Fibroblast of the conjunctiva (primary cell): ENCODE data around the gene TMEM18.
A peak's percentile ranks its signal among the peaks of the same experiment; 100 is the strongest.

Experiments used
- DNase-seq: peaks from one replicate; pipeline ENCODE4 v3.0.0-alpha.2; 2010; ENCODE audit warnings: low read depth

Gene TMEM18

DNA sequence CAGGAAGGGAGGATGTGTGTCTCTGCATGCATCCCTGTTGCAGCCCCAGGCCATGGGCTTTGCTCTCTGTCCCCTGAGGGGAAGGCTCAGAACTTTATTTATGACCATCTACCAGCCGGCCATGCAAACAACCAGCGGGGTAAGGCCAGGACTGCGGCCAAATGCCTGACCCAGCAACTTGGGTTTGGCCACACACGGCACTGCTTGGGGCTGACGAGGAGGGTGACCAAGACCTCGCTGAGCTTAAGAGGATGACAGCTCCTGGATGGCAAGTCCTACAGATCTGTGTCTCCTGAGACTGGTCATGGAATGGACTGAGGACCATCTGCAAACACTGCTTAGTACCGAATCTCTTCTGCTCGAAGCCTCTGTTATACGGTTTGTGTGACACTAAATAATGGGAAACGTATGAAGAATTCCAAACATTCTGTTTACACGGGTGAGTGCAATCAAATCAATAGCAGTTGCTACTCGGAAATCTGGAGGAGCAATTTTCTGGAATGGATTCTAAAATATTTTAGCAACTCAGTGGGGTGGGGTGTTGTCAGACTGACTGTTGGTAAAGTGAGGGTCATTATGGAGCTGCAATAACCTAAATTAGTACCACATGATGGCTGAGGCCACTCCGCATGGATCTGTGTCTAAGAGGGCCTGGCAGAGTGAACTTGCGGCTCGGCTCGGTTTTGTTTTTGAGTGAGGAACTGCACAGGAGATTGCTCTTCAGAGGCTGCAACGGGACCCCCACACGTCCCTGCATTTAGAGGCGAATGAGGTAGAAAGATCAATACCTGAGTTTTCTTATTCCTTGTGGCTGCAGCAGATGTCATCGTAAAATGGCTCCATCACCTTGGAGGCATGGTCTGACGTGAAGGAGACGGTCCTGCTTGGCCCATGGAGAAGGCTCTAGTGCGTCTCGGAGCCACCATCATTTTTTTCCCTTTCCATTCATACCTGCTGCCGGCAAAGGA lies 26.6 kb downstream of the TMEM18 start:
- DNase-seq: no peak

DNA sequence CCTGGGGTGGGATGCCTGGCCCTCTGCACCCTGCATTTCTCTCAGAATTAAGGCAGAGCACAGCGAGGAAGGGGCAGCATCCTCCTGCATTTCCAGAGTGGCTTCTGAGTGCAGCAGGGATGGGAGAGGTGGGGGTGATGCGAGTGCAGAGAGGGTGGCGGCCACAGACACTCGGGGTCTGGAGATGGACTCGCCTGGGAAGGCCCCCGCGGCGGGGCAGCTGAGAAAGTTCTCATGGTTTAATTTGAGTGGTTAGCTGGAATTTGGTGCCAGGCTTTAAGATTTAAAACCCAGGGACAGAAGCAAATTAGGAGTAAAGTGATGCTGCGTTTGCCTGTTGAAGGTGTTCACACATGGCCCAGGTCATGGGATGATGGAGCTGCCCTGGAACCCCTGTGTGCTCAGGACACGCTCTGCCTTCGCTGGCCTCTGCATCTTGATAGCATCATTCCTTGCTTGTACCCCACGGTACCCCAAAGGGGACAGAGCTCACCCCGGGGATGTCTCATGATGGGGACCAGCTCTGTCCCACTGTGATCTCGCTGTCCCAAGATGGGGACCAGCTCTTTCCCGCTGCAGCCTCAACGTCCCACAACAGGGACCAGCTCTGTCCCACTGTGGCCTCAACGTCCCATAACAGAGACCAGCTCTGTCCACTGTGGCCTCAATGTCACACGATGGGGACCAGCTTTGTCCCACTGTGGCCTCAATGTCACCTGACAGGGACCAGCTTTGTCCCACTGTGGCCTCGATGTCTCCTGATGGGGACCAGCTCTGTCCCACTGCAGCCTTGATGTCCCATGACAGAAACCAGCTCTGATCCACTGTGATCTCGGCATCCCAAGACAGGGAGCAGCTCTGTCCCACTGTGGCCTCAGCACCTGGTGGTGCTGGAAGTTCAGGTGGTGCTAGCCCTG lies 27.5 kb downstream of the TMEM18 start:
- DNase-seq: no peak

DNA sequence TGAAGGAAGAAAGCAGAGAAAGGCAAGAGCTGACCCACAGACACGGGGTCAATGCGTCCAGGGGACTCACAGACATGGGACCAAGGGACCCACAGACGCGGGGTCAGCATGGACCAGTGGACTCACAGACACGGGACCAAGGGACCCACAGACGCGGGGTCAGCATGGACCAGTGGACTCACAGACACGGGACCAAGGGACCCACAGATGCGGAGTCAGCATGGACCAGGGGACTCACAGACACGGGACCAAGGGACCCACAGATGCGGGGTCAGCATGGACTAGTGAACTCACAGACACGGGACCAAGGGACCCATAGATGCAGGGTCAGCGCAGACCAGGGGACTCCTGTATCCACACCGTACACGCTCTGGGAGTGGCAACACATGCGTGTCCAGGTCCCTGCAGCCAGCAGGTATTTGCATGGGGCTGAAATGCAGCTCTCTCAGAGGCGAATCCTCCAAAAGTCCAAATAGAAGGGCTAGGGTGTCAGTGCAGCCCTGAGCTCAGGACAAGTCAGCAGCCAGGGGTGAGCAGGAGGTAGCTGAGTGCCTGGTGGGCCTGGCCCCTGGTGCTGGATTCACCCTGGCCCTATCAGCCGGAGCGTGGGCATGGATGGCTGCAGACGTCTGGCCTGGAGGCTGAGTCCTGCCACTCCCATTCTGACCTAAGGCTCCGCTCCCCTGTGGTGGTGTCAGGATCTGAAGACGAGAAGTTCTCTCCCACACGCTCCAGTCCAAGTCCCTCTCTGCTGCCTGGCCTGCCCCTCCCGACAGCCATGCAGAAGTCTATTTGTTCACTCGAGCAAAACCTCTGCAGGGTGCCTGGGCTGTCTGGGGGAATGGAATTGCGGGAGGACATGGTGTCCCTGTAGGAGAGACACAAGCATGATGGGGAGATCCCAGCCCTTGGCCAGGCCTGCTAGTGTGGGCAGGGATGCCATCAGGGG lies 28.5 kb downstream of the TMEM18 start:
- DNase-seq: no peak

DNA sequence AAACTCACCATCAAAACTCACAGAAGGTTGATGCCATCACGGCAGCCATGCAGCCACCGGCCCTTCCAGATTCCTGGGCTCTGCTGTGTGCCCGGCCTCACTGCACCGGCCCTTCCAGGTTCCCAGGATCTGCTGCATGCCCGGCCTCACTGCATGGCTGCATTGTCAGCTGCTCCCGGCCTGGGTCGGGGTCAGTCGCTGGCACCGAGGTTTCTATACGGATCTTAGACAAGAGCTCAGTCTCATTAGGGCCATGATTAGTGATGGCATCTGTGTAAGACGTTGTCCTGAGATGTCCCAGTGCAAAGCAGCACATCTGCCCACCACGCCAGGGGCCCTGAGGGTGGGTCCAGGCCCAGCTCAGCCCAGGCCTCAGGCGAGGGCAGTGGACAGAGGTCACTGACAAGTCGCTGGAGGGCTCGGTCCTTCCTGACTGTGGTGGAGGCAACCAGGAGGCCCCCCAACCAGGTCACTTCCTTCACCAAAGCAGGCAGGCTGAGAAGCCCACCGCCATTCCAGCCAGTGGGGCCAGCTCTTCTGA lies 29.4 kb downstream of the TMEM18 start:
- DNase-seq: no peak

DNA sequence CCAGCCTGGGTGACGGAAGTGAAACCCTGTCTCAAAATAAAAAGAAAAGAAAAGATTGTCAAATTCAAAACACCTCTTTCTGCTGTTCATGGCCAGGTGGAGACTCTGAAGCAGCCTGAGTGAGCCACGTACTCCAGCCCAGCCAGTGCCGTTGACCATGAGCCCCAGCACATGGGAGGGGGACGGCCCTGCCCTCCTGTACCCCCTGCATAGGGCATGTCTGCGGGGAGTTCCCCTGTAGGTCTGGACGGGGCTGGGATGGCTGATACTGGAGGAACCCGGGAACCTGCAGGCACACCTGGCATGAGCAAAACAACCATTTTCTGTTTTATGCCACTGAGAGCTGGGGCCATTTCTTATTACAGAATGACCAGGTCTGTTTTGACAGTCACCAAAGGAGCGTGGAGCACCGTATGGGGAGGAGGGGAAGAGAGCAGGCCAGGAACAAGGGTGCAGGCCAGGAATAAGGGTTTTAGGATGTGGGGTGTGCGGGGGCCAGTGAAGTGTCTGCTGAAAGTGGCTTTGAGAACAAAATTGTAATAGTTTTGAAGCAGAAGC lies 30.1 kb downstream of the TMEM18 start:
- DNase-seq: no peak

DNA sequence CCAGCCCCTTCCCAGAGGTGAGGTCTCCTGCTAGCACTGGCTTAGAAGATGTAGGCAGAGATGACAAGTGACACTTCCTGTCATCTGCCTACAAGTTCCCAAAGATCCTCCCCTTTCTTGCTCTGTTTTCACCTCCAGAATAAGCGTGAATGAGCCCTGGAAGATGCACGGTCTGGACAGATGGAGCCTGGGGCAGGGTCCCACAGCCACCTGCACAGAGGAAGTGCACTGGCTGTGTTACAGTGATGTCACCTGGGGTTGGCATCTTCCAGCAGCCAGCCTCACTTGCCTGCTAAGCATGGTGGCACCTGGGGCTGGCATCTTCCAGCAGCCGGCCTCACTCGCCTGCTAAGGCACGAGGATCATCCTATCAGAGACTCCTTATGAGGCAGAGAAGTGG lies 32.3 kb downstream of the TMEM18 start:
- DNase-seq: no peak

DNA sequence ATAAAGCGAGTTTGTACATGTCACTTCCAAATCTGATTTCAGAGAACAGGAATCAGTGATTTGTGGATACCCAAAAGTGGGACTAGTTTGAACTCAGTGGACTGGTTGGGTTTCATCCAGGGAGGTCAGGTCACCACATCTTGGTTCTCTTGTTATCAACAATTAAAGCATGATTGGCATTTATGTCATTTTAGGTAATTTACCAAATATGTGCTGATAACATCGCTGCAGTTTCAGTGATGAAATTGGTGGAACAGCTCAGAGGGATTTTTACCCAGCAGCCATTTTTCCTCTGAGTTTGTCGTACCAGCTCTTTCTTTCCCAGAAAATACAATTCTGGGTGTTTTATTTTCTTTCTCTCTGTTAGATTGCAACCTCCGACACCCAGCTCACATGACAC lies 33.4 kb downstream of the TMEM18 start:
- no peak for DNase-seq

DNA sequence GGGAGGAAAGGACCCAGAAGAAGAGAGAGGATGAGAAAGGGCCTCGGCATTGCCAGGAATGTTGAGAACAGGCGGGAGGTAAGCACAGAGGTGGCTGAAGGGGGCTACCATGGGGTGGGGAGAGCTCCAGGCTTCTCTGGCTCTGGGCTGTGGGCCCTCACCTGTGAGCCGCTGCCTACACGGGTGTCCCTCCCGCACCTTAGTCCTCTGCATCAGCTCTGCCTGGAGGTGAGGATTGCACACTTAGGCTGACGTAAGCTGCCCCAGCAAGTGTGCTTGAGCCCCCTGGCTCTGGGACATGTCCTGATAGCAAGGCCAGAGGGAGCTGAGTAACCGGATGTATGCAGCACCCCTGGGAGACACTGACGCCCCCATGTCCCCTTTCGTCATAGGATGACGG lies 33.9 kb downstream of the TMEM18 start:
- DNase-seq: no peak

DNA sequence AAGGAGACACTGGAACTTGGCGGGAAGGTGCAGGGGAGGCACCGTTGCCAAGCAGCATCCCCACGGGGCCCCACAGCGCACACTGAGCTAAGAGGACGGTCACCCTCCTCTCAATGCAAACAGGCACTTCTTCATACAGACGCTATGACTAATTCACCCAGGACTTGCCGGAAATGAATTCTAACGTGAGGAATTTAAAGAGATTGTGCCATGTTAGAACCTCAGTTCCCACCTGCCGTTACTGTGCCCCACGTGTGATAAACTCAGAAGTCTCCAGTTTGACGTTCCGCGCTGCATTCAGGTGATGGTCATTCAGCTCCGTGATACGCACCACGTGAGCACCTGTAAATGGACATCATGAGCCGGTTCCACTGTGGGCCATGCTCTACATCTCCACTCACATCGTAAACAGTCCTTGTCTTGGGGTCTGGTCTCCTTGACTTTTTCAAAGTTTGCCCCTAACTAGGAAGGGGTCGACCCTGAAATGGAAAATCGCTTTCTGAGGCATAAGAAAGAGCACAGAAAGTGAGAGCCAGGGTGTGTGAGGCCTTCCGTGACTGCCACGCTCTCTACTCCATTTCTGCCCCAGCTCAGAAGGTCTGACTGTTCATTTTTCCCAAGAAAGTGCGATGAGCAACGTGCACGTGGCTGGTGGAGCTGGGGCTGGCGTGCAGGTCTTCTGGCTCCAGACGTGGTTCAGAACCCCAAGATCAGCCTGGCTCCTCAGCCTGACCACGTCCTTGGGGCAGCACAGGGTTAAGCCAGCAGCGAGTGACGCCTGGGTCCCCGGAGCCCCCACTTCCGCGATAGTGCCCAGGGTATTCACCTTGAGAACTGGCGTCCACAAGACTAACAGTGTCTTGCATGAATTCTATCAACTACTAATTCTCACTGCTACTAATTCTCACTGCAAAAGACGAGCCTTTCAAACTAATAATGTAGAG lies 35.1 kb downstream of the TMEM18 start:
- no peak for DNase-seq

DNA sequence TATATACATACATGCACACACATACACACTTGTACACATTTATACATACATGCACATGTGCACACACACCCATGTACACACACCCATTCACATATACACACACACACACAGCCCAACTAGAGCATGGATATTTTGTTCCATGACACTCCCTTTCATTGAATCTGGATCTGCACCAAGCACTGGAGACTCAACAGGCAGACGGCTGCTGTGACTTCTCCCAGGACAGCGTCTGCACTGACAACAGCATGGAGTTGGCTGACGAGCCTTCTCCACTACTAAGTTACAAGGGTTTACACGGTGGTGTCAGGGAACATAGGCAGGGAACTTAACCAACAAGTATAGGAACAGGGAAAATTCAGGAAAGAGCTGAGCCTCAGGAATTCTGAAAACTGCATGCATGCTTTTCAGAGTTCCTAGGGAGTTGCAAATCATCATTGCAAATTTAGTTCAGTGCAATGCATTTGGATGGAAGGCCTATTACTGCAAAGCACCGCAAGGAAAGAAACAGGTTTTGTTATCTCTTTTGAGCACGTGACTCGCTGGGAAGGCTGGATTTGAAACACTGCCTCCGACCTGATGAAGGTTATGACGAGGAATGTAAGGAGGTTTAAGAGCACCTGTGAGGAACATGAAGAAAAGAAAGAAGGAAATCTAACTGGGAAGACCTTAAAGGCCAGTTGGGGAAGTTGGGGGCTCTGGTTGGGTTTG lies 35.9 kb downstream of the TMEM18 start:
- DNase-seq: no peak

DNA sequence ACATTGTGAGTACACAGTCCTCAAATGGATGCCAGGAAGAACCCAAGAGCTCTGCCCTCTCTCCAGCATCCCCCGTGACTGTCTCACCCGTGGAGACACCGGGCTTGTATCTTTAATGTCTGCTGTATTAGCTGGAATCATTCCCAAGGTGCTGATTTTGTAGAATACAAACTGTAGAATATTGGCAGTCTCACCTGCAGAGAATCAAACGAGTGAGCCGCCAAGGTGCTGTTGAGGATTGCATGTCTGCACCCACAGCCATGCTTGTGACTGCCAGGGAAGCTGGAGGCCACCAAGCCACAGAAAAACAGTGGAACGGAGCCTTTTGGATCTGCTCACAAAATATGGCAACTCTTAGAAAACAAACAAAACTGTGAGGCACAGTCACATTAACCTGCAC lies 37.5 kb downstream of the TMEM18 start:
- no peak for DNase-seq

DNA sequence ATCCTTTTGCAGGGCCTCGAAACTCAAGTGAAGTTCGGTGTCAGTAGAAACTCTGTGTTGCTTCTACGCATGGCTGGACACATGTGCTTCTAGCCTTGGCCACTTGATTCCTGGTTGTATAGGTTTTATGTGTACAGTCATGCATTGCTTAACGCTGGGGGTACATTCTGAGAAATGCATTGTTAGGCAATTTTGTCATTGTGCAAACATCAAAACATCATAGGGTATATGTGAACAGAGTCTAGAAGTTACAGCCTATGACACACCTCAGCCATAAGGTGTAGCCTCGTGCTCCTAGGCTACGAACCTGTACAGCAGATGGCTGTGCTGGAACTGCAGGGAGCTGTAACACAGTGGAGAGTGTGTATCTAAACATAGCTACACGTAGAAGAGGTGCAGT lies 39.4 kb downstream of the TMEM18 start:
- DNase-seq: no peak

DNA sequence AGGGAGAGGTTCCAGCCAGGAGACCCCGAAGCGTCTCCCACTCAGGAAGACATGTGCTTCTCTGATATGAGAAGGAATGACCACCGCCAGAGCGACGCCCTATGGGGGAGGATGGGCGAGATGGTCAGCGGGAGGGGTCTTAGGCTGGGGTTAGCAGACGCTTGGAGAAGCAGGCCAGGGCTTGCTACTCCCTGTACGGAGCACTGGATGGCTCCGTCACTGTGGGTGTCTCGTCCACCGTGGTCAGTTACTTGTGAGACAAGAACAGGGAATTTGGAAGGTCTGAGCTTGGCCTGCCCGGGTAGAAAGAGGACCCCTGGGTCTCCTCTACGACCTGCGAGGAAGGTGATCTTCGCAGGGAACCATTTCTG lies 39.8 kb downstream of the TMEM18 start:
- no peak for DNase-seq

DNA sequence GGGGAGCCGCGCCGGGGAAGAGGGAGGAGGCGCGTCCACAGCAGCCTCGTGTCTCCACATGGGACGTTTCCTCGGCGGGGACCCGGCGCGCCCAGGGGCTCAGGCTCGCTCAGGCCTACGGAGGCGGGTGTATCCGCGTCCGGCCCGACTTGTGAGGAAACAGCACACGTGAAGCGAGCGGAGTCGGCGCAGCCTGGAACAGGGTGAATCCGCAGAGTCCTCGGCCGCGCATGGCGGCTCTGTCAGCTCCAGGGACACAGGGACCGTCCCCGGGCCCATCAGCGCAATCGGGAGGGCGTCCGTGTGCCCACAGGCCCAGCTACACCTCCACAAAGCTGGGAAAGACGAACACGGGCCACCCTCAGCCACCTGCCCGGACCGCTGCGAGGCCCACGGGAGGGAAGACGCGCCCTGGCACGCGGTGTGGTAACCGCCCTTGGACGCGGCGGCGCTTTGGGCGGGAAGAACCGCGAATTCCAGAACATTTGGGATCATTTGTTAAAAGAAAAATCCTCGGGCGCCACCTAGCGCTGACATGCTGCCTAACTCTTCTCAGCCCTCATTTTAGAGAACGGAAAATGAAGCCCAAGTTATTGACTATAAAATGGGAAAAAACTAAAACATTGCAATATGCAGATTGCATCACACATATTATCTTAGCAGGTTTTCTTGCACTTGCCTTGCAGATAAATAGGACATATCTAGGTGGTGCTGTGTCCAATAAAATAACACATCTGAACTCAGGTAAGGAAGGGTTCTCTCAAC lies 40.4 kb downstream of the TMEM18 start:
- peak; percentile 47 for DNase-seq

DNA sequence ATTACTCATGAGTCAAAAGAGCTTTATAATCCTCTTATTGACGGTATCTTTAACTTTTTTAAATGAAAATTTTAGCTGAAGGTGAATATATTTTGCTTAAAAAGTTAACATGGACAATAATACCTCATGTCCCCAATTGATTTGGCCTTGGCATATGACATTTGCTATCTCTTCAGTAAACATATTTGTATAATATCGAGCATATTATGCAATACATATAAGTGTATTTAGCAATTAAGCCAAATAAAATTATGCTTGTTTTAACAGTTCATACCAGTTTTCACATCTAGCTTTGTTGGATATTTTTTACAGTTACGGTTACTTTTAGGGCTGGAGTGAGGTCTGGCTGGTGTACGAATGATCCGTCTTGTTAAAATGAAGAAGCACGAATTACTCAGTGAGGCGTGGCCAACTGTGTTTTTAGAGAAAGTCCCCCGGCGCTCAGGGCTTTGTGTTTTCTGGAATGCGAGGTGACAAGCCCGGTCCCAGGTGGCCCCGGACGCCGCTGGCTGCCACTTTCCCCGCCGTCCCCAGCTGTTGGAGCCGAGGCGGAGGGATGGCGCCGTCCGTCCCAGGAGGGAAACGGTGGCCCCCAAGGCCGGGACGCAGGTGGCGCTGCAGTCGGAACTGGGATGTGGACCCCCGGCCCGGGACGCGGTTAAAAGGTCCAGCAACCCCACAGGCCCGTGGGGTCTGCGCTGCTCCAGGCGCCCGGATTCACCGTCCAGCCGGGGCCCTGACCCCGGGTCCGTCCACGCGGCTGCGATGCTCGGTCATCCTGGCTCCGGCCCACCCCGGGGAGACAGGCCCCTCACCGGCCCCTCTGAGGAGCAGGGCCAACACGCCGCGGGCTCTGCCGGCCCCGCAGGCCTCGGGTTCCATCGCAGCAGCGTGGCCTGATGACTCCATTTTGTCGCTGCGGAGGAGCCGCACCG lies 41.3 kb downstream of the TMEM18 start:
- DNase-seq: no peak

DNA sequence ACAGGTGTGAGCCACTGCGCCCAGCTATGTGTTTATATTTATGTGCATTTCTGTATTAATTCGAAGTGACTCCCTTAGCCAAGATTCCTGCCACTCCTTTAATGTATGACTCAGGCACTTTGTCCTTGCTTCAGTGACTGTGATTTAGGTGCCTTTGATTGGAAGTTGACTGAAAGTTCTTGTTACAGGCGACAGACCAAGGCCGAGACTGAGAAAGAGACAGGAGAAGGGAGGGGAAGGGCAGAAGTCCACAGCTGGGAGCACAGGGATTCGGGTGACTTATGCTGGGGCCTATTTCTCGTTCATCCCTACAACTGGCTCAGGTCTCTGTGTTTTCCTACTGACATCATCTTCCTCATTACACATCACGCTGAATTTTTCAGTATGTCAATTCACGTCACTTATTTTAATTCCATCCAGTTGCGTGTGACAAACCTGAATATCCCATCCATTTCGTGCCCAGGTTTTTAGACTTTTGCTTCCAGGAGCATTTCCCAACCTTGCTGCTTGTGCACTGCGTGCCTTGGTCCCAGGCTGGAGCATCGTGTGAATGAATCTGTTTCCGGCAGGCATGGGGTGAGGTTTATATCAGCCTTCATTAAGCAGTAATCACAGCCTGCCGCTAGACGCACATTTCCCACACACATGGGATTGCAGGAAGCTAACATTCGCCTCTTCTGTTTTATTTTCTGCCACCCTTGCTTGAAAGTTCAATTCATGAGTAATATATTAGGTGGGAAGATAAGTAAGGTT lies 42.4 kb downstream of the TMEM18 start:
- no peak for DNase-seq

DNA sequence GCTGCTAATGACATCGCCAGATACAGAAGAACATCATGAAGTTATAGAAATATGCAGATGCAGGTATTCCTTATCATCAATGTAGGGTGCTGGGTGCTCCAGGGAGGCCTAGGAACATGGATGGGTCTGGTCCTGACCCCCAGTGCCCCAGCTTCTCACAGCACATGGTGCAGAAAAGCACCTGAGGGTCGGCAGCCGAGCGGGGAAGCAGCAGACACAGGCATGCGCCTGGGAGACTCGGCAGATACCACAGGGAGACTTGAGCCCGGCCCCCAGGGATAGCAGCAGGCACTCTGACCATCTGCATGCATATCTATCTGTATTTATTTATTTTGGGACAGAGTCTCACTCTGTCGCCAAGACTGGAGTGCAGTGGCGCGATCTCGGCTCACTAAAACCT lies 43.2 kb downstream of the TMEM18 start:
- no peak for DNase-seq
